Cardiac septum (tissue), 1 donor: ENCODE measurements around the gene RGS2. TPM values are rescaled to one million over a fixed set of nuclear protein-coding genes. Genes with fewer than 3 reads are reported as not detected.

Source experiments
- DNase-seq: peaks from one replicate; pipeline ENCODE4 v3.0.0-alpha.2; 2020; ENCODE audit warnings: low spot score
- intact Hi-C: fragments of 100-400 bp; cut with DNase I; formaldehyde crosslinking; loops from one replicate; pipeline ENCODE4 v1.14.0; 2022
- long read RNA-seq: library from polyadenylated mRNA; unstranded; transcript quantifications from one replicate; pipeline ENCODE4 v2.0.0, GENCODE V29; 2021
- total RNA-seq: library from RNA; stranded (reverse); fragmentation: NEBNext Ultra II Directional; extraction: Animal tissue kit (Norgen Biotek cat#: 25700); gene quantifications from one replicate; pipeline ENCODE4 v1.2.1, GENCODE V29; 2021
- donor health status: DM: no; HTN: no; CAD: no.

Gene RGS2
- 13.5 TPM for total RNA-seq
- long read RNA-seq, partial matches to known transcripts: 0 of 4 reads
- long read RNA-seq, other reads (novel, unspliced or antisense): 0 of 4 reads

- peak; percentile 98 for DNase-seq
- intact Hi-C loops: loop anchor here (2.0 to 10.0 kb wide), 4 partner anchors 70 to 314 kb away; partner anchors contain the start of gene CDC73
These were observed at the start of gene RGS2 for GRCh38 chr1:192808518-192809306. TSS of gene RGS2 (plus strand) at chr1:192809039. CDS start at chr1:192809072, 33 bp downstream.

DNA sequence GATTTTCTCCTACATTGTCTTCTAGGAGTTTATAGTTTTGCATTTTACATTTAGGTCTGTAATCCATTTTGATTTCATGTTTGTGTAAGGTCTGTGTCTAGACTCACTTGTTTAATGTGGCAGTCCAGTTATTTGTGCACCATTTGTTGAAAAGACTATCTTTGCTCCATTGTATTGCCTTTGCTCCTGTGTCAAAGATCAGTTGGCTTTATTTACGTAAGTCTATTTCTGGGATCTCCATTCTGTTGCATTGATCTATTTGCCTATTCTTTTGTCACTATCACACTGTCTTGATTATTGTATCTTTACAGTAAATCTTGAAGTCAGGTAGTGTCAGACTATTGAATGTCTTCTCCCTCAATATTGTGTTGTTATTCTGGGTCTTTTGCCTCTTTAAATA is 49.7 kb upstream of the RGS2 start:
- intact Hi-C loops: no loop called here
- DNase-seq: no peak

DNA sequence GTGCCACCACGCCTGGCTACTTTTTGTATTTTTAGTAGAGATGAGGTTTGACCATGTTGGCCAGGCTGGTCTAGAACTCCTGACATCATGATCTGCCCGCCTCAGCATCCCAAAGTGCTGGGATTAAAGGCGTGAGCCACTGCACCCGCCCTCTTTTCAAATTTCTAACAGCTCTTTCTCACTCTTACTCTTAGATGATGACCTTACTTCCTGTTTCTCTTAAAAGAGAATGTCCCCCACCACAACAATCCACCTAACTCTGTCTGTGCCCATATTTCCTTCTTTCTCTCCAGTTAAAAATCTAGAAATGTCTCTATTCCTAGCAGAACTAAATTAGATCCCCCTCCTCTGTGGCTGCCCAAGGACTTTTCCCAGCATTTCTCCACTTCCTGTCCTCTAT is 46.6 kb upstream of the RGS2 start:
- intact Hi-C loops: no loop called here
- DNase-seq: no peak

GRCh38 chr1:192763243-192763642 is 45.6 kb upstream of the RGS2 start:
- intact Hi-C loops: no loop called here
- no peak for DNase-seq

DNA sequence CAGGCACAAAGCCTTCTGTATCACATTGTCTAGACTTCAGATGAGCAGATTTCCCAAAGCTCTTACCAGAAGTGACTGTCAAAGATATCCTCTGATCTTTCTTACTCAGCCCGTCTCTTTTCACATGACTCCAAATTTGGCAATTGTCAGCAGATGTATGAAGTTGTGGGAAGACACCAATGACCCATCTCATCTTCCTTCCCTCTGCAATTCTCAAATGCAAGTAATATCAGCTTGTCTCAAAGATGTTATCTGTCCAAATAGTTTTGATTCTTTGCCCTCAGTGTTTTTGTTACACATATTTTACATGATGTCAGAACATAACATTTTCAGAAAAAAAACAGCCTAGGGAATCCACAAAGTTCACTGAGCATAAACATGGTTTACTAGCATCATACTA is 45.1 kb upstream of the RGS2 start:
- intact Hi-C loops: no loop called here
- no peak for DNase-seq

- intact Hi-C loops: no loop called here
- no peak for DNase-seq
These were observed 44.2 kb upstream of the RGS2 start for GRCh38 chr1:192764675-192765074.

- intact Hi-C loops: no loop called here
These were observed 42.7 kb upstream of the RGS2 start for GRCh38 chr1:192766009-192766625.

GRCh38 chr1:192766876-192767275 is 42.0 kb upstream of the RGS2 start:
- intact Hi-C loops: no loop called here

More at GRCh38 chr1:192766009-192766625, 42.7 kb upstream of the RGS2 start:
- no peak for DNase-seq

GRCh38 chr1:192767798-192768197 is 41.0 kb upstream of the RGS2 start:
- no peak for DNase-seq
- intact Hi-C loops: no loop called here

More at GRCh38 chr1:192766876-192767275, 42.0 kb upstream of the RGS2 start:
- DNase-seq: no peak

- intact Hi-C loops: no loop called here
- DNase-seq: no peak
These were observed 40.4 kb upstream of the RGS2 start for GRCh38 chr1:192768463-192768862.

GRCh38 chr1:192771341-192771740 is 37.5 kb upstream of the RGS2 start:
- DNase-seq: no peak
- intact Hi-C loops: no loop called here

GRCh38 chr1:192775631-192776030 is 33.2 kb upstream of the RGS2 start:
- no peak for DNase-seq
- intact Hi-C loops: no loop called here

DNA sequence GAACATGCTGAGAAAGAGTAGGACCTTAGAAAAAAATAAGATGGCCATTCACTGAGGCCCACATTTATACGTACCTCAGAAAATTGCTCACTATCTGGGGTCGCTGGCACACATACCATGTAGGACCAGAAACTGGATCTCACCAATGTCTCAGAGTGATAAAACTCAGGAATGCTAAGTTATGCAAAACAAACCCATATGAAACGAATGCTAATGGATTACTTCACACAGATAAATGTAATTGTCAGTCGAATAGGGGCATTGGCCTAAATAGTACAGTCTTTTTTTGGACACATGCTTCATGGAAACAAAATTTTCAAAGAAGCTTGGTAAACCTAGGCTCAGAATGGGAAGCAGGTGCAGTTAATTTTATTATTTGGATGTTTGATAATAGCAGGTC is 32.6 kb upstream of the RGS2 start:
- DNase-seq: no peak
- intact Hi-C loops: no loop called here

- intact Hi-C loops: no loop called here
- DNase-seq: no peak
These were observed 31.8 kb upstream of the RGS2 start for GRCh38 chr1:192776998-192777397.

DNA sequence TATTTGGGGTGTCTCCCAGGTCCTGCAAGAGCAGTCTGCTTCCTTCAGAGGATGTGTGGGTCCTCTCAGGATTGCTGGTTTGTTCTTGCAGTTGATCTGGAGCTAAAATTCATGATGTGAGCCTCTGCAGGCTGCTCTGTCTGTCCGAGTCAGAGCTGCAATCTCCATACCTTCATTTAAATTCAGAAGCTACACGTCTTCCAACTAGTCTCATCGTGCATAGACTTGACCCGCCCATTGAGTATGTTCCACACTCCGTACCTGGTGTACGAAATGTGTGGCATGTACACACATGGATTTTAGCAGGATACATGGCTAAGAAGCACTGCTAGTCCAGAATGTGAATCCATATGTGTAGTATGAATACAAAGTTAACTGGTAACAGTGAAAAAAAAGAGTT is 25.0 kb upstream of the RGS2 start:
- DNase-seq: no peak
- intact Hi-C loops: no loop called here

DNA sequence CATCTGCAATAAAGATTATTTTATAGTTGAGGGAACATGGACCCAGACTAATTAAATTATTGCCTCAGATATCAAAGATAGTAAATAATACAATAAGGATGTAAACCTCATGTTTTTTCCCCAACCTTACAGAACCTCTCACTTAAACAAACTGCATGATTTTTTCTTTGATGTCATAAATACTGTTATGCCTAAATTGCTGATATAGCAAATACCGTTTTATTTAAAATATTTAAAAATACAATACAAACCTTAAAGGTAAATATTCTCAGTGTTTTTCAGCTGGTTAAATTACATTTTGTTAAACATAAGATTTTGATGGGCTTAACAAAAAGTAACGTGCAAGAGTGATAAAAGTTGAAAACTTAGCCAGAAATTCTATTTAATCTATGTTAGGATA is 24.4 kb upstream of the RGS2 start:
- intact Hi-C loops: no loop called here
- DNase-seq: no peak

DNA sequence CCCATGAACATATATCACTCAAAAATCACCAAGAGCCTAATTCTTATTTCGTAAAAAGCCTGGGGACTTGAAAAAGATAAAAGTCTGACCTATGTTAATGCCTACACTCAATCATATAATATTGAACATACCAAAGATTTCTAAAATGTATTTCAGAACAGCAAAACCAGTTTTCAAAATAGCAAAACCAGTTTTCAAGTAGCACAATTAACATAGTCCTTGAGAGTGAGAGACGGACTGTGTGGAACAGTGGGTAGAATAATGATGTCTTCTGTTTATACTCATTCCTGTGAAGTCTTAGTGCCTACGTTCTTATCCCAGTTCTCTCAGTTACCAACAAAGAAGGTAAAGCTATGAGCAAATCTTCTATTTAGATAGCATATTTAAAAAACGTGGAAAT is 22.3 kb upstream of the RGS2 start:
- intact Hi-C loops: no loop called here
- no peak for DNase-seq

GRCh38 chr1:192787914-192788585 is 20.8 kb upstream of the RGS2 start:
- intact Hi-C loops: no loop called here
- no peak for DNase-seq

DNA sequence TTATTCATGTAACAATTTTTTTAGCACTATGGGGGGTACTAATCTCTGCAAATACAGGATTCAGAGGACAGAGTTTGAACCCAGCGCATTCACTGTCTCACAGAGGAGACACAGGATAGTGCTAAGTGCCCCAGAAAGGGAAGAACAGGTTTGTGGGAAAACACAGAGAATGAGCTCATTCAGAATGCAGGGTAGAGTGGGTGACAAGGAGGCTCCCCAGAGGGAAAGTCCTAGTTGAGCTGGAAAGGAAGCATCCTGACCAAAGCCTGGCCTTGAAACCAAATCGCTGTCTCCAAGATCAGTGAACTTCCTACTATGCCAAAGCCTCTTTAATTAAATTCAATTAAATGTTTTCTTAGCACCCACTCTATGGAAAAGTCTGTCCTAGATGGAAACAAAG is 19.0 kb upstream of the RGS2 start:
- intact Hi-C loops: no loop called here
- DNase-seq: no peak

DNA sequence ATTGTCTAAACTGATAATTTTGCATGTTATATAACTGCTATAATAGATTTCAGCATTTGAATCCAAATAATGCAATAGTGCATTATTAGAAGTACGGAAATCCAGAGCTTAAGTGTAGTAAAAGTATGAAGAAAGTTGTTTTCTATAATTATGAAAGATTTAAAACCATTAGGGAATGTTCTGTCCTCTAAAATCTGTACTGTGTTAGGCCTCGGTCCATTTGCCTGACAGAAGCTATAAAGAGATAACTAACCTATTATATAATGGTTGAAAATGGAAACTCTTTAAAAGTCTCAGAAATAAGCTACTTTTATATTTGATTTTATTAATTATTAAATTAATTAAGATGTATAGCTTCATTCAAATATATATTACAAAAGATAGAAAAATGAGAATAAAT is 16.2 kb upstream of the RGS2 start:
- DNase-seq: no peak
- intact Hi-C loops: no loop called here
